Mononuclear cell (primary cell): ENCODE measurements around the gene NCKAP5L. TPM values are rescaled to one million over a fixed set of nuclear protein-coding genes. Genes with fewer than 3 reads are reported as not detected.
"Not testable (repeated sequence)": the region's sequence is repeated elsewhere in the genome, so short reads cannot be mapped to it uniquely, and the experiment has no call there.

Source experiments
- H3K27me3 ChIP-seq: 2 replicates; pipeline ENCODE4 v1.6.0; 2011; ENCODE audit warnings: low read length, control low read depth; ENCODE audit not compliant: insufficient read depth
- H3K4me1 ChIP-seq: 2 replicates; pipeline ENCODE4 v1.5.1; 2011; ENCODE audit warnings: mild to moderate bottlenecking, low read length, control low read depth; ENCODE audit not compliant: insufficient read depth
- H3K4me3 ChIP-seq: 2 replicates; pipeline ENCODE4 v1.5.1; 2011; ENCODE audit warnings: mild to moderate bottlenecking, low read length, moderate library complexity
- H3K9me3 ChIP-seq: 2 replicates; pipeline ENCODE4 v1.5.1; 2011; ENCODE audit warnings: low read depth, mild to moderate bottlenecking, control low read depth, low read length
- total RNA-seq: library from RNA; depleted of rRNA; stranded (reverse); fragments of >200 nt; gene quantifications from one replicate; pipeline ENCODE4 v1.2.3, GENCODE V29; 2012

NCKAP5L gene
- total RNA-seq, 1 donor, result 13.7 TPM

GRCh38 chr12:49868449-49868848 lies 40.2 kb upstream of the NCKAP5L start:
- Histone ChIP-seq H3K4me1 (no peaks in the 10 kb centered on the region), H3K27me3 (no peaks in the 10 kb centered on the region), H3K4me3 (no peak overlapping the region), H3K9me3 (no peaks in the 10 kb centered on the region)

DNA sequence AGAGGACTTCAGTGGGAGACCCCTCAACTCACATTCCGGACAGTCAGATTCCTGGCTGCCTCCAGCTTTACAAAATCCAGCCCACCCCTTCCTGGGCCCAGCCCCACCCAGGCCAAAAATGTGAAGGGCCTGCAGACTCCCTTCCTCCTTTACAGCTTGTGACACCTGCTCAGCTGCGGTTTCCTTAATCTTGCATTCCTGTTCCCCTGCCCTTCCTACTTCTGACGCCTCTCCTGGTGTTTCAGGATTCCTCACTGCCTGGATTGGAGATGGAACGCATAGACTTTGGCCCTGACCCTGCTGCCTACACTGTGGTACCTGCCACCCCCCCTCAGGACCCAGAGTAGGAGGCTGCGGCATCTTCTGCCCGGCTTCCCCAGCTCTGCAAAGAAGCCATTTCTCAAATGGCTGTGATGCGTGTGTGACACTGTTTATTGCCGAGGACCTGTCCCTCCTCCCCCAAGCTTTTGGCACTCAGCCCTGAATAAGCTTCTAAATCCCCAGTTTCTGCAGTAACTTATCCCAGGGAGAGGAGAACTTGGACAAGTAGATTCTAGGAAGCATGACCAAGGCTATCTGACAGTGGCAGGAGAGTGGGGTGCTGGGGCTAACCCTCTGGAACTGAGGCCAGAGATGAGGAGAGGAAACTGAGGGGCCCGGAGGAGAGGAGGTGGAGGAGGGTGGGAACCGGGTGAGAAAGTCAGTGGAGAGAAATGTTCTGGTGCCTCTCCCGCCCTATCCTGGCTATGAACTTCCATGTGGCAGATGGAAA lies 39.5 kb upstream of the NCKAP5L start:
- Histone ChIP-seq H3K27me3 (no peaks in the 10 kb centered on the region), H3K4me3 (no peak overlapping the region), H3K4me1 (no peaks in the 10 kb centered on the region), H3K9me3 (no peaks in the 10 kb centered on the region)

GRCh38 chr12:49866859-49867569 lies 38.8 kb upstream of the NCKAP5L start:
- H3K4me3 ChIP-seq, result no peak overlapping the region
- no peaks in the 10 kb centered on the region for H3K4me1 ChIP-seq
- H3K9me3 ChIP-seq, result no peaks in the 10 kb centered on the region
- no peaks in the 10 kb centered on the region for H3K27me3 ChIP-seq

DNA sequence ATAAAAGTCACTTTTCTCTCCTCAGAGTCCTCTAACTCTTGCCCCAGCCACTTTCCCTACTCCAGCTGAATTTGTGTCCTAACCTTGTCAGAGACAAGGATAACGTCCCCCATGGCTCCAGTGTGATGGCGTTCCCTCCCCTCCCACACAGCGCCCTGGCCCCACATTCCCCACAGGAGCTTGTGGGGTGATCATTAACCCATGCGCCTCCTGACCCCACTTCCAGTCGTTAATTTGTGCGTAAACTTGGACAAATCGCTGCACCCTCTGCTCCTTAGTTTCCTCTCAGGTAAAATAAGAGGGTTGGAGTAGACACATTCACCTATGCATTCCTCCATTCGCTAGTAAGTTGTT lies 37.5 kb upstream of the NCKAP5L start:
- Histone ChIP-seq H3K4me1 (no peaks in the 10 kb centered on the region), H3K9me3 (no peaks in the 10 kb centered on the region), H3K4me3 (no peak overlapping the region), H3K27me3 (no peaks in the 10 kb centered on the region)

DNA sequence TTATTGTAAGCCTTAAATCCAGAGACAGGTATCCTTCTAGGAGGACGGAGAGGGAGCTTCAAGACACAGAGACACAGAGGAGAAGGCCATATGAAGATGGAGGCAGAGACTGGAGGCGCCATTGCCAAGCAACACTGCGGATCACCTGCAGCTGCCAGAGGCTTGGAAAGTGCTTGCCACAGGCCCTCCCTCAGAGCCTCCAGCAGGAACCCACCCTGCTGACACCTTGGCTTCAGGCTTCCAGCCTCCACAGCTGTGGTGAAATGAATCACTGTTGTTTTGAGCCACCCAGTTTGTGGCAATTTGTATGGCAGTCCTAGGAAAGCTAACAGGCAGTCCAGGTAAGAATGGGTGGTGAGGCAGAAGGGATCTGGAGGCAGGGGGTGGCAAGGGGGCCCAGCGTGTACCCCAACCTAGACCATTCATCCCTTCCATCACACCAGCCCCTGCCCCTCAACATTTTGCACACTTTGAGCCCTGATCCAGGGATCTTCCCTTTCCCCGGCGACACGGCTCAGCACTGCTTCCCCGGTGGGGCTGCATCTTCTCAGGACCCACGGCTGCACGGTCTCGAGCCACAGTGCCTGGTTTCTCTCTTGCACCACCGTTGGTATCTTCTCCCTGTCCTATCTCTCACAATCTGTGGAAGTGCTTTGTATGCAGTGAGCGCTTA lies 37.0 kb upstream of the NCKAP5L start:
- H3K27me3 ChIP-seq, result no peaks in the 10 kb centered on the region
- H3K4me1 ChIP-seq, result no peaks in the 10 kb centered on the region
- H3K4me3 ChIP-seq, result no peak overlapping the region
- no peaks in the 10 kb centered on the region for H3K9me3 ChIP-seq

DNA sequence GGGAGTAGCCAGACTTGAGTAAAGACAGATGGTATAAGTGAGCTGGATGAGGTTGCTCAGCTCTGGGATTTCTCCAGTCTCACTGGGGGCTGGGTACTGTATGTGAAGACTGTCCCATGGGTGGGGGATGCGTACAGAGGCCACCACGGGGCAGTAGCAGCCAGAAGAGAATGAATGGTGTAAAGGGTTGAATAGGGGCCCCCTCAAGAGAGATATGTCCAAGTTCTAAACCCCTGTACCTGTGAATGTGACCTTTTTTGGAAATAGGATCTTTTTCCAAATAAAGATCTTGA lies 36.5 kb upstream of the NCKAP5L start:
- Histone ChIP-seq H3K9me3 (no peaks in the 10 kb centered on the region), H3K4me3 (no peak overlapping the region), H3K4me1 (no peaks in the 10 kb centered on the region), H3K27me3 (no peaks in the 10 kb centered on the region)

DNA sequence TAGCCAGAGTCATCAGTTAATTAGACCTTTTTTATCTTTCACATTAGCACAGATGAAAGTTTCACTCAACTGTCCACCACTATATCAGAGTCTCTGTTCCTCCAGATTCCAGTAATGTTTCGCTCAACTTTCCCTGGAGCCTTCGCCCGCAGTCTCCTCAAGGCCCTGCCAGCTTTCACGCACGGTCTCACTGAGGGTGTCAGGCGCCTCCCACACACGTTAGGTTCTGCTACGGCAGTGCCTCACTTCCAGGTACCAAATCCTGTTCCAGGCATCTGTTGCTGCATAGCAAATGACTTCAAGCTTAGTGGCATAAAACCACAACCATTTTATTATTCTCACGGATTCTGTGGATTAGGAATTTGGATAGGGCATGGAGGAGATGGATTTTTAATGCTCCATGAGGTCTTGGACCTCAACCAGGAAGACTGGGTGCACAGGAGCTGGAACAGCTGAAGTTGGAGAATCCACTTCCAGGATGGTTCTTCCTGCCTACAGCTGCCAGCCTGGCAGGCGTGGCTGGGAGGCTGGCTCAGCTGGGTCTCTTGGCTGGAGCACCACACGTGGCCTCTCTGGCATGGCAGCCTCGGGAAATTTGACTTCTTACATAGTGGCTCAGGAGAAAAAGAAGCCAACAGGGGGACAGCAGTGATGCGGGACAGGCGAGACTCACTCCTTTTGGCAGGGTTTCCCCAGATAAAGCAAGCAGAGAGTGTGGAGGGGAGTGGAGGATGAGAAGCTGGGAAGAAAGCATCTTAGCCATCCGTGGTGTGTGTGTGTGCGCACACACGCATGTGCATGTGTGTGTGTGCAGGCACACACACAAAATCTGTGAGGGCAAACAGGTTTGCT lies 36.0 kb upstream of the NCKAP5L start:
- Histone ChIP-seq H3K4me1 (no peaks in the 10 kb centered on the region), H3K27me3 (no peaks in the 10 kb centered on the region), H3K4me3 (no peak overlapping the region), H3K9me3 (no peaks in the 10 kb centered on the region)

GRCh38 chr12:49860921-49861320 lies 32.7 kb upstream of the NCKAP5L start:
- not testable (repeated sequence) for H3K4me3 ChIP-seq, H3K27me3 ChIP-seq, H3K4me1 ChIP-seq, H3K9me3 ChIP-seq

DNA sequence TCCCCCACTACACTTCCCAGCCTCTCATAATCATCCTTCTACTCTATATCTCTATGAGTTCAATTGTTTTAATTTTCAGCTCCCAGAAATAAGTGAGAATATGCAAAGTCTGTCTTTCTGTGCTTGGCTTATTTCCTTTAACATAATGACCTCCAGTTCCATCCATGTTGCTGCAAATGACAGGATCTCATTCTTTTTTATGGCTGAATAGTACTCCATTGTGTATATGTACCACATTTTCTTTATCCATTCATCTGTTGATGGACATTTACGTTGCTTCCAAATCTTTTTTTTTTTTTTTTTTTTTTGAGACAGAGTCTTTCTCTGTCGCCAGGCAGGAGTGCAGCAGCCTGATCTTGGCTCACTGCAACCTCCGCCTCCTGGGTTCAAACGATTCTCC lies 27.7 kb upstream of the NCKAP5L start:
- not testable (repeated sequence) for H3K27me3 ChIP-seq

DNA sequence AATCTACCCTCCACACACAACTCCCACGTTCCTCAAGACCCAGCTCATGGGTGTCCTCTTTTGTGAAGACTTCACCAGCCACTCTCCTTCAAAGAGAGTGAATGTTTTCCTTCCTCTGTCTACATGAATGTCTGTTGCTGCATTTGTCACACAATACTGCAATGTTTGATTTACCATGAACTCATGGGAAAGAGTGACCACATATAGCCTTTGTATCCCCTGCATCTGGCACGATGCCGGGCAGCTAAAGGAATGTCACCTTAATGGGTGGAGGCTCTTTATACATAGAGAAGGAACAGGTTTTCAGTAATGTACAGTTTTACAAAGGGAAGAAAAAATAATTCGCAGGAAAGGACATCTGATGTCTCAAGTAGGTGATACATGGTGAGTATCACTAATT lies 26.8 kb upstream of the NCKAP5L start:
- H3K4me3 ChIP-seq, result no peak overlapping the region
- H3K27me3 ChIP-seq, result no peaks in the 10 kb centered on the region
- no peaks in the 10 kb centered on the region for H3K9me3 ChIP-seq
- H3K4me1 ChIP-seq, result no peaks in the 10 kb centered on the region

More for the DNA sequence above, 27.7 kb upstream of the NCKAP5L start:
- H3K9me3 ChIP-seq, H3K4me3 ChIP-seq, H3K4me1 ChIP-seq: not testable (repeated sequence)

DNA sequence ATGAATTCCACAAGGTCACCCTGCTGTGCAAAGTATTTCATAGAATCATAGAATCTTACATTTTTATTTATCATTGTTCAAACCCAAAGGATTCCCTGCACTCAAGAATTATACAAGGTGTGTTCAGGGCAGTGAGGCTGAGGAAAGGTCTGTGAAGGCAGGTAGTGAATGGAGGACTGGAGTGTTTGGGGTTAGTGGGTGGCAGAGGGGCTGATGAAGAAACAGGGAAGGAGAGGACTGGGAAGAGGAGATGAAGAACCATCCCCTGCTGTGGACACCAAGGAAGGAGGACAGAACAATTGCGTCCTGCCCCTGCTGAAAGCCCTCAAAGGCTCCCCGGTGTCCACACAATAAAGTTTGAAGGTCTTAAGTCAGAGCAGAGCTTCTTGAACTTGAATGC lies 25.5 kb upstream of the NCKAP5L start:
- no peaks in the 10 kb centered on the region for H3K9me3 ChIP-seq
- no peak overlapping the region for H3K4me3 ChIP-seq
- peaks cover 8% of the 10 kb centered on the region for H3K27me3 ChIP-seq
- no peaks in the 10 kb centered on the region for H3K4me1 ChIP-seq

GRCh38 chr12:49847161-49847560 lies 18.9 kb upstream of the NCKAP5L start:
- H3K4me3 ChIP-seq, result no peak overlapping the region
- peaks cover 9% of the 10 kb centered on the region for H3K27me3 ChIP-seq
- no peaks in the 10 kb centered on the region for H3K9me3 ChIP-seq
- H3K4me1 ChIP-seq, result peaks cover 10% of the 10 kb centered on the region

DNA sequence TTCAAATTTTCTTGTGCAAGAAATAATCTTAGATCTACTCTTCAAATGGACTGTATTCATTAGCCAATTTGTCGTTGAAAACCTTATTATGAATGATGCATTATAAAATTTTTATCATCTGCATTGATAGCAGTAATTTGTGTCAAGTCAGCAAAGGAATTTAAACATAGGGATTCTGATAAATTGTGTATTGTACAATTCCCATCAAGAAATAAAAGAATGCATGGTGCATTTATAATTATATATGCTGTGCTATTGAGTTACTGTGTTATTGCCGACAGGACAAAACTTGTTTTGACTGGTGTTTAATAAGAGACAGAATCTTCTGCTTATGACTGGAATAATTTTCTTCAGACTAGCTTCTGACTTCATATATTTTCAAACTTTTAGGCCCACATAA lies 17.8 kb upstream of the NCKAP5L start:
- Histone ChIP-seq H3K4me3 (no peak overlapping the region), H3K9me3 (no peaks in the 10 kb centered on the region)

DNA sequence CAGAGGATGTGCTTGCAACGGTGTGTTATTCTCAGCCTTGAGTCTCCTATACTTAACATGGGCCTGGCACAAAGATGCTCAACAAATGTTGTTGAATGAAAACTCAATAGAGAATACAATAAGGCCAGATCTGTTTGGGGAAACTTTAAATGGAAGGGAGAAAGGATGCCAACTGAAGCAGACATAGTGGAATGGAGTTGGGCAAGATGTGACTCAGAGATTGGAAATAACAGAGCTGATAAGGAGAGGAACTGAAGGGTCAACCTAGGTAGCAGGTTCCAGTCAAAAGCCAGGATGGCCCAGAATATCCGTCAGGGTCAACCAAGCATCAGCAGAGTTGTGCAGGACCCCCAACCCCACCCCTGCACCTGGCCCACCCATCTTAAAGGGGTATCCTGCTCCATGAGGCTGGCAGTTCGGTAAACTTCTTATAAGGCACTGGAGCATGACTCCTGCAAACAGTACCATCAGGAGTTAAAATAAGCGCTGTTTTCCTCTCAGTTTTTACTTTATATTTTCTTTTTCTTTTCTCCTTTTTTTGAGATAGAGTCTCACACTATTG lies 15.7 kb upstream of the NCKAP5L start:
- Histone ChIP-seq H3K27me3 (peaks cover 4% of the 10 kb centered on the region), H3K4me3 (no peak overlapping the region), H3K4me1 (peaks cover 18% of the 10 kb centered on the region), H3K9me3 (no peaks in the 10 kb centered on the region)

More for the DNA sequence above, 17.8 kb upstream of the NCKAP5L start:
- Histone ChIP-seq H3K4me1 (peaks cover 18% of the 10 kb centered on the region), H3K27me3 (peaks cover 9% of the 10 kb centered on the region)

DNA sequence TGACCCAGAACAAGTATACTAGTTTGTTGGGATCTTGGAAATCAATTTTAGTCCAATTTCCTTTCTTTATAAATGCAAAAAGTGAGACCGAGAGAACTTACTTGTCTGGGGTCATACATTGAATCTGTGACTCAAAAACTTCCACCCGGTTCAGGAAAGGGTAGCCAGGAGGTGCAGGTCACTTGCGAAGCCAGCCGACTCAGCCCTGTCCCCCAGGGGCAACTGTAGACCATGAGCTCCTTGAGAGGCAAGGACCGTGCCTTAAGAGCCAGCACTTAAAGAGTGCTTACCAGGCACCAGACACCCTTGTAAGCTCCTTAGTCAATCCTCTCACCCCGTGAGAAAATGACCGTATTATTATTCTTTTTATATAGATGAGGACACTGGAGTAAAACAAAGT lies 15.2 kb upstream of the NCKAP5L start:
- peak overlapping the region; percentile 60 for H3K4me3 ChIP-seq
- peaks cover 18% of the 10 kb centered on the region for H3K4me1 ChIP-seq
- H3K9me3 ChIP-seq, result no peaks in the 10 kb centered on the region
- no peaks in the 10 kb centered on the region for H3K27me3 ChIP-seq
